Activated CD4-positive, CD25-positive, alpha-beta regulatory T cell treated with anti-CD3 and anti-CD28 coated beads, Interleukin-2, amount 50 U/mL, for 24 hours (primary cell): ENCODE data around the gene NT5DC1.

Experiments used
- ATAC-seq, 2 donors: fragments of 150-1000 bp; cut with Tn5 transposase; one replicate each; pipeline ENCODE4 v1.10.0; 2021; ENCODE audit warnings: mild to moderate bottlenecking in 1 of 2, moderate library complexity in 1 of 2

NT5DC1 gene

DNA sequence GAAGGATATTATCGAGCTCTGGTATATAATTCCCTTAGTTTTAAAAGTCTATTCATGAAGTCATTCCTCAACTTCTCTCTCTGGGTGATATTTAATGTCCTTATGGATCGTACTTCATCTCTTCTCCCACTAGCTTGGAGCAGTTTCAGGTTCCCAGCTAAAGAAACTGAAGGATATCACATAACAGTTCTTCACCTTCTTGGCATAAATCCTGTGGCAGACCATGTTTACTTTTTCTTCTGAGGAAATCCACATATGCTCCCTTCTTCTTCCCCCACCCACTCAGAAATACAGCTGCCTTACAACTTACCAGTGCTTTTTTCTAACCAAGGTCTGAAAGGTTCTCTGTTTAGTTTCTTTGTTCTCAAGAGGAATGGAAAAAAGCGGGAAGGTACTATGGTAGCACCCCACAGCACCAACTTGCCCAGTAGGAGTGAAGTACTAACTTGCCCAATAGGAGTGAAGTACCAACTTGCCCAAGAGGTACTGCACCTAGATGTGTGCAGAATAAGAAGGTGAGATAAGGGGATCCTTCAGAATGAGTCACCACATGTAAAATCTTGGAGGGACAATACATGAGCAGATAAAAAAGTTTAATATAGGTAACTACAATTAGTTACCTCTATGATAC lies 100.1 kb downstream of the NT5DC1 start:
- ATAC-seq, result no peak

DNA sequence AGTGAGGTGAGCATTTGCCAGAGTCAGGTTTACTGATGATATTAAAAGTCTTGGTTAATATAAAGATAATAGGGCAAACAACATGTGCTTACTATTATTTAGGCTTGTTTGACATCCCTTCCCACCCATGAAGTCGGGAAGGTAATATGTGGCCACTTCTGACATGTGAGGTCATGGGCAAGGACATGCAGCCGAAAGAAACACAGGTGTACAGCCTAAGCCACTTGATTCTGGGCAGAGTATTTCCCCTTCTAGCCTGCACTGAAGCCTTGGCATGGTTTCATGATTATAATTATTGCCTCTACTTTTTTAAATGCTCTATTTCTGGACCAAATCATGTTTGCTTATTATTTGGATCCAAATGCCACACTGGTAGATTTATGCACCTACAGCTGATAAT lies 100.9 kb downstream of the NT5DC1 start:
- ATAC-seq, result no peak

DNA sequence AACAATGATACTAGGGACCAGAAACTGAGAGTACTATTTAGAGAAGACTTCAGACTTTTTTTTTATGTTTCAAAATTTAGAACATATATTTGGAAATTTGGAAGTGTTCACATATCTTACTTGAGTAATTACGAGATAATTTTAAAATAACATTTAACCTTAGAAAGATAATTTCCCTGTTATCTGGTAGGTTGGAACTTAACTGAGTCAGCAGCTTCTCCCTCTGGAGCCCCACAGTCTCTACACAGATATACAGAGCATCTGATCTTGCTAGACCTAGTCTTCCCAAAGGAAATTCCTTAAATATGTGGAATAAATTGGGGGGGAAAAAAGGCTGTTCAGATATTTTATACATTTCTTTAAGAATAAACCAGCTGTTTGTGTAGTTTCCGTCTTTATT lies 104.6 kb downstream of the NT5DC1 start:
- no peak for ATAC-seq

DNA sequence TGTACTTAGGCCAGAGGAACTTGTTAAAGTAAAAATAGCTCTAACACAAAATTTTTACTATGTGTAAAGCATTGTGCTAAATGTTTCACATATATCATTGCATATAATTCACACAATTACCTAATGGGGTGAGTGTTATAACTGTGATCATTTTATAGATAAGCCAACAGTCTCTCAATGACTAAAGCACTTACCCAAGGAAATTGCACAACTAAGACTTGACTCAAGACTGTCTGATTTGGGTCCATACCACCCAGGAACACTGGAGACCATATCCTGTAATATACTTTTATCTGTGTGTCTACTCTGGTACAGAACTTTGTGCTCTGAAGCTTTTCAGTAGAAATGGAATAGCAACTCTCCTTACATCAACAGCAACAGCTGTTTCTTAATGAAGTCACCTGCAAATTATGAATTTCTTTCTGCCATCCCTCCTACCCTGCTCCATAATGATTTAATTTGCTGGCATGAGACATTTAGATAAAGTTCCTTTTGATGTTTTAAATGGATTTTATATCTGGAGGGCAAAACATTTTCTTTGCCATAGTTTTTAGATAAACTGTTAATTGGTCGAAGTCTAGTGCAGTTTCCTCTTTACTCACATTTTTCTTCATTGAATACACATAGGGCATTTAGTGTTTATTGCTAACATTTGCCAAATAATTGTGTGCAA lies 105.7 kb downstream of the NT5DC1 start:
- ATAC-seq, result no peak

DNA sequence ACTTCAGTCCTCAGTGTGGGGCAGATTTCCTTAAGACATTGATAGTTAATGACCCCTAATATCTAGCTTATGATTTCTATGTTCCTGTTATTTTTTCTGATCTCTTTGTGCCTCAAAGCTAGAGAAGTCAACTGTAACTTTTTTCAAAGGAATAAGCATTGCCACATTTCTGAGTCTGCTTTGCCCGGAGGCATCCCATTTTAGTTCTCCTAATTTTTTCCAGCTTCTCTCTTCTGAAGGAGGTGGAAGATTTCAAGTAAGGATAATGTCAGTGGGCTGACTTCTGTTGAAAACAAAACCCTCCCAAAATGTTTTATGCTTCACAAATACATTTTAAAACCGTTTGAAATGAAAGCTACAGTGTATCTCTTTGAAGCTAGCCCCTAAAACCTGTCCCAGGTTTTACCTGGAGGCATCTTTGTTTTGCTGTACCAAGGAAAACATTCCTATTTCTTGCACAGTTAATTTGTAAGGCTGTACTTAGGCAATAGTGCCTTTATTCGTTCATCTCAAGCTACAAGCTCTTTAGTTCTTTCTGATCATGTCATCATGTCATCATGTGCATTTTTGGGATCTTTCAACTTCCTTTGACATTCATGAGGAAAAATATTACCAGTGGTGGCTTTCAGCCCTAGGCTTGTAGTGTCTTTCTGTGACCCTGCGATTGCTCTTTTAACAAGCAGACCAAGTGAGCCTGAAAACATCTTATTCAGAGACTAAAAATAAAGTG lies 107.6 kb downstream of the NT5DC1 start:
- no peak for ATAC-seq

DNA sequence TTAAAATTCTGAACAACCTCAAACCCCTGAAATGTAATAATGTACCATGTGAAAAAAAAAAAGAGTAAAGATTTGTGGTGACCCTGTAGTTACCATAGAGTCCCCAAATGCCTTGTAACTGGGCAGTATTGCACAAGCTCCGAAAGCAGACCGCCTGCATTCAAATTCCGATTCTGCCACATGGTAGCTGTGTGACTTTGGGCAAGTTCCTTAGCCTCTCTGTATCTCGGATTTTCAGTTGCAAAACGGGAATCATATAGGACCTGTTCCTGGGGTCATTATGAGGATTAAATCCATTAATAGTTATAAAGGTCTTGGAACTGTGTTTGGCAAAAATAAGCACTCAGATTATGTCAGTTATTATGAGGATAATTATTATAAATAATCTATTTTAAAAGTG lies 109.7 kb downstream of the NT5DC1 start:
- no peak for ATAC-seq

DNA sequence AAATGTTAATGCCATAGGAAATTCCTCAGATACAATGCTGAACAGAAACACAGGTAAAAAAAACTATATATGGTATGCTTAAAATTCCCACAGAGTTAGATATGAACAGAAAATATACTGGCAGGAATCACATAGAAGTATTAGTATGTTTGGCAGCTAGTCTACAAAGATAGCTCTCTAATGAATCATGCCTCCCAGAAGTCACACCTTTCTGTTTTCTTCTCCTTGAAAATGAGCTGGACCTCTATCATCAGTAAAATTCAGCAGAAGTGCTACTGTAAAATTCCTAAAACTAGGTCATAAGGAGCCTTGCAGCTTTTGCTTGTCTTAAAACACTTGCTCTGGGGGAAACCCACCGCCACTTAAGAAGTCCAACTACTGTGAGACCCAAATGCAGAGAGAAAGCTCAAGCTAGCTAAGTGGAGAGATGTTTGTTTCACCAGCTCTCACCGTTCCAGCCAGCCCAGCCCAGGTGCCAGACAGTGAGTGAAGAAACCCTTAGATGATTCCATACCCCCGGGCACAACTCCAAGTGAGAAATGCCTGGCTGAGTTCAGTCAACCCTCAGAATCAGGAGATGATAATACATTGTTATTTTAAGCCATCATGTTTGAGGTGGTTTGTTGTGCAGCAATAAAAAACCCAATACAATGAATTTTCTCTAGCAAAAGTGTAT lies 110.2 kb downstream of the NT5DC1 start:
- ATAC-seq, result no peak

DNA sequence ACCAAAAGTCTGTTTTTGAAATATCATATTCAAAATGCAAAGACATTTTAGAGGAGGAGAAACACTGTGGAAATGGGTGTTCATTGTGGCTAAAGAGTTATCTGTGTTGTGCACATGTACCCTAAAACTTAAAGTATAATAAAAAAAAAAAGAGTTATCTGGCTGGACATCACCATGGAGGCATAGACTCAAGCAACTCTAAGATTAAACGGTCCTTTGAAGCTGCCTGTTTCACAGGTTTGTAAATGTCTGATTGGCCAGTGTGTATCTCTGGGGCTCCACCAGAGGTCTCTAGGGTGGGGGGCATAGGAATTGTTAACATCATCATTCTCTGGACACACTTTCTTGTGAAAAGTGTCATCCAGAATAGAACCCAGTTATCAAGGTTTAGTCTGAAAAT lies 114.0 kb downstream of the NT5DC1 start:
- no peak for ATAC-seq

DNA sequence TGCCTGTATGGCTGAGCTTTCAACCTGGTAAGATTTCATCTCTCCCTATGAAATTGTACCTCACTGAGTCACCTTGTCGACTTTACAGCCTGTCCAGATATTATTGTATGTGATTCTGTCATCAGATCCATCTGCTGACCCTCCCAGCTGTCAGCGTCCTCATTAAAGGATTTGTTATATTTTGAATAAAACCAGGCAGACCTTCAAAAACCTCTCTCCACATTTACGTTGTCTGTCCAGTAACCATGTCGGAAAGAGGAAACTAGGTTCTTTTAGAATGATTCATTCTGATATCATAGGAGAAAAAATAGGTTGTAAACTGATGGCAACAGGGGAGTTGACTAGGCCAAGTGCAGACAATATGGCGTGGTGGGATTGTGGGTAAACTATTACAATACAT lies 114.8 kb downstream of the NT5DC1 start:
- no peak for ATAC-seq

DNA sequence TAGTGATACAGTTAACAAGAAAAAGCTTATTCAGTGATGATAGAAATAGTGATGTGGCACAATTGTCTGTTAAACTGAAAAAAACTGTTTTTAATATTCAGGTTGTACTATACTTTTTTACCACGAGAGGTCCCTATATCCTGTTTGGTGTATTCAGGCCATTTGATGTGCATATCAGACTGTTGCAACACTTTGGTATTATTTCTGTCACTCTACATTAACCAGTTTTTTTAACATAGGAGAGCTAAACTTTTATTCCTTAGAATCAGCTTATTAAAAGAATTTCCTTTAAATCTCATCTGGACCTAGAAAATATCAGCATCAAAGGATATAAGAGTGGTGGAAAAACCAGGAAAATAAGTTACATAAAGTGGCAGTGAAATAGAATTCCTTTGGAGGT lies 116.4 kb downstream of the NT5DC1 start:
- no peak for ATAC-seq

DNA sequence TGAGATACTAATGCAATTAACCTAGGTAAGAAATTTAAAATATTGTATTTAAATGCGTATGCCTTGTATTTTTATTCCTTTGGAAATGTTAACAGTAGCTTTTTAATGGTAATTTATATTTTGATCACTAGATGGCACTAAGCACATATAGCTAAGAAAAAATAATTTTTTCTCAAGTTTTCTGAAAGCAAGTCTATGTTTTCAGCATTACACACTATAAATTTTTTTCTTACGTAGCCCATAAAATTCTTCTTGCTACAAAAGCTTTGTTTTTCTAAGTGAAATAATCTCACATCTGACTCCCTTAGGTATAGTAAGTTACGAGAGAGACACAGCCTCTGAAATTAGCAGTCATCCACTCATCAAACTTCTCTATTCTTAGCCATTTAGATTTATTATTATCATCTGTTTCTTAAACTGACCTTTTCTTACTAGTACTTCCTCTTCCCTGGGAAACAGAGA lies 117.5 kb downstream of the NT5DC1 start:
- no peak for ATAC-seq

DNA sequence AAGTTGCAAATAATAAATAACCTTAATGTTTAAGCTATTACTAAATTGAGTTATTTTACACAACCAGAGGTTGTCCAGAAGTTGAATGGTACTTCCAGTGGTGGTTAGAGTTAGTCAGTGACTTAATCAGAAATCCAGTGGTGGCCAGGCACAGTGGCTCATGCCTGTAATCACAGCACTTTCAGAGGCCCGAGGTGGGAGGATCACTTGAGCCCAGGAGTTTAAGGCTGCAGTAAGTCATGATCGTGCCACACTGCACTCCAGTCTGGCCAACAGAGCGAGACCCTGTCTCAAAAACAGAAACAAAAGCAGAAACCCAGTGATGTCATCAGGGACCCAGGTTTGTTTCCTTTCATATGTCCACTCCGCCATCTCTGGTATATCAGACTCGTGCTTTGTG lies 118.2 kb downstream of the NT5DC1 start:
- no peak for ATAC-seq

DNA sequence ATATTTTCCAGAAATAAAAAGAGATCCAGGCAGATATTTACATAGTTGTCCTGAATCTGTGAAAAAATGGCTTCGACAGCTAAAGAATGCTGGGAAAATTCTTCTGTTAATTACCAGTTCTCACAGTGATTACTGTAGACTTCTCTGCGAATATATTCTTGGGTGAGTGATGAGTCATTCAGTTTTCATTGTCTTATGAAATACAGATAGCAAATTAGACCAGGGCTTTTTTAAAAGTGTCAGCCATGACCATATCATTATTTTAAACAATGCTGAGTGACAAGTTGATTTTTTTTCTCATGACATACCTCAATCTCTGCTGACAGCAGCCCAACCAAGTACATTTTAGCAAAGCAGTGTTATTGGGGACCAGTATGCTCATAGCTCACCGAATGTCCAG lies 120.4 kb downstream of the NT5DC1 start:
- no peak for ATAC-seq

DNA sequence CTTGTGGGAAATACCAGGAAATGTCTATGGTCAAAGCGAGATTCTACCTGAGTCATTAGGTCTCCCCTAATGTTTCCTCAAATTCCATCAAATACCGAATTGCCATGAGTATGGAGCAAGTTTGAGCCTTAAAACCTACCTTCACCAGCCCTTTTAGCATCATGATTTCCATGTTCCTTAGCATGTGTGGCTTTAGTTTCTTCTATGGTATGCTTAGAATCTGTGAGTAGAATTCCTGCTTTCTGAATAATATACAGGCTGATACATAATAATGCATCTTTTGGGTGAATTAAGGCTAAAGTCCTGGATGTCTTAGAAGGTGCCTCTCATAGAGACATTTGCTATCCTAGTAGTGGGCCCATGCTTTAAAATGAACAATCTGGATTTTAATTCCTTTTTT lies 121.3 kb downstream of the NT5DC1 start:
- ATAC-seq, result no peak

DNA sequence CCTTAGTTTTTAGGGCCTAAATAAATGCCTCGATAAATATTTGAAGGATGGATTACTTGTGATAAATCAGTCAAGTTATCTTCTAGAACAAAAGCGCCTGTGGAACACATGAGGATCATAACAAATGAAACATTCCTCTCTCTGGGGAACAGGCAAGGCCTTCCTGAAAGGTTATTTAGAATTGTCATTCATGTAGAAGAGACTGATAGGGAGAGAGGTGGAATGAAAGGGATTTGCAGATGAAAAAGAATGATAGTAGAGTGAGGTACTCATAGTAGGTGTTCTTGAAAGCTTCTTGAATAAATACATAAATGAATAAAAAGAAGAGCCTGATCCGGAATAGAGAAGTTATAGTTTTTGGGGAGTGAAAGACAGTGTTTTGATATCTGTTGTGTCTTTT lies 122.7 kb downstream of the NT5DC1 start:
- ATAC-seq, result no peak

DNA sequence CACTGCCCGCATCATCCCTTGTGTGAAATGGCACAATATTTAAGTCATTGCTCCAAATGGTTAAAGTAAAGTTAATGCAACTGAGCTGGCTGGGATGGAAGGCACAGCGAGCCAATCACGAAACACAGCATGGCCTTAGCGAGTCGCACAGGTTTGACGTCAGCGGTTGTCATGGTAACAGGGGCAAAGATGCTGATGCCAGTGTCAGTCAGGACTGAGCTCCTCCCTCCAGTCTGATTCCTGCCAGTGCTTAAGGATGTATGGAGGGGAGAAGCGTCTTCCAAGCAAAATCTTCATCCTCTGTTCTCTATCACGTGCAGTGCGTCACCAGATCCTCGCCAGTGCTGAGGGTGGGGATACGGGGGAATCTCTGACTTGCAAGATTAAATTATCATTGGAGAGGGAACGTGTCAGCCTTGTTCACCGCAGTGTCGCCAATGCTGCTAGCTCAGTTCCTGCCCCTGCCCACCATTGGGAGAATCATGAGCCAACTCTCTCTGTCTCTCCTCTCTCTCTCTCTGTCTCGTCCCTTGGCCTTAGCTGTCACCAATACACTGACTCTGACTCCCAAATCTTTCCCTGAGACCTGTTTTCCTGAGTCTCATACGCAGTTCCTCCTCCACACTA lies 128.7 kb downstream of the NT5DC1 start:
- no peak for ATAC-seq

DNA sequence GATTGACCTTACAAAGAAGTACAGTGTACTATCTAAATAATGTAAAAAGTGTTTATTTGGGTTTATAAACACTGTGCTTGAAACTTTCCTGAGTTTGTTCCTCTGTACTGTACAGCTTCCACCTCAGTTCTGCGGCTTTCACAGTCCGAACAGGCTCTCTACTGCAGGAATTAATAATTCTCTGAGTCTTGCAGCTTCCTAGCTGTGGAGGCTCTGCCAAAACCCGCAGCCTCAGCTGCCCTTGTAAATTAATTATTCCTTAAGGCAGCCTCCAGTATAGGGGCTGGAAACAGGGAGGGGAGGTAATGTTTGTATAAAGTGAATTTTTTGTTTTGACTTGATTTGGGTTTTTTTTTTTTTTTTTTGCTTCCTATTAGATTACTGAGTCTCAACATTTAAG lies 134.0 kb downstream of the NT5DC1 start:
- no peak for ATAC-seq

DNA sequence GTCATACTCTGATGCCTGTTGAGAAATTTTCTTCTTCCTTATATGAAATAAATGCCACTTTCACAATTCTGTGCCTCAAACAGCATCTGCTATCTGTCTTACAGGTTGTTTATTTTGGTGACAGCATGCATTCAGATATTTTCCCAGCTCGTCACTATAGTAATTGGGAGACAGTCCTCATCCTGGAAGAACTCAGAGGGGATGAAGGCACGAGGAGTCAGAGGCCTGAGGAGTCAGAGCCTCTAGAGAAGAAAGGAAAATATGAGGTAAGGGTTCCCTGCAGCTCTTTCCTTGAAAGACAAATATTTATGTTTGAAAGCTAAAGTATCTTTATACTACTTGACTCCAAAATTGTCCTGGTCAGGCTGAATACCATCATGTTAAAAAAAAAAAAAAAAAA lies 137.4 kb downstream of the NT5DC1 start:
- no peak for ATAC-seq

DNA sequence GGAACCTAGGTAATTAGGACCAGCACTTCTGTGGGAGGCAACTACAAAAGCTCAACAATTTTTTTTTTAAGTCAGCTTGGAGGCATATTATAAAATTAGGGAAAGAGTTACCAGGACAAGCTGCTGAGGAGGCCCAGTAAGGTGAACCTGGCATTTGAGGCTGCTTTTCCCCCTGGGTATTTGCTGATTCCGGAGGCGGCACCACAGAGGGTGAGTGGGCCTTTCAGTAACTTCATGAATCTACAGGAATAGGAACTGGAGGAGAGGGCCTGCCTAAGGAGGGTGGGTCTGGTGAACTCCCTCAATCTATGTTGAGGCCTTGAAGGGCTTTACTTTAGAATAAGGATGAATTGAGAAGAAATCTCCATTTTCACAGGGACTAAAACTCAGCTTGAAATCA lies 138.6 kb downstream of the NT5DC1 start:
- ATAC-seq, result no peak

DNA sequence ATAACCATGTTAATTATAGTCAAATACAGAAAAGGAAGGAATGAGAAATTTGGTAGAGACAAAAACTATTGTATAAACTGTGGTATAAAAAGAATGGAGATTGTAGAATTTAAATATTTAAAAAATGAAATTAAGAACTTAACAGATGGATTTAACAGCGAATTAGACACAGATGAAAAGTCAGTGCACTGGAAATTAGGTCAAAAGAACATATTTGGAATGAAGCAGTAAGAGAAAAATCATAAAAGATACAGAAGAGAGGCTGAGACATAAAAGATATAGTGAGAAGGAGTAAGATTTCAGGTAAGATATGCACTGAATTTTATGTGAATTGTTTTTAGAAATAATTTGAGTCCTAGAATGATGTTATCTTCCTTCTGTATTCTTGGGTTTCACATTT lies 139.2 kb downstream of the NT5DC1 start:
- ATAC-seq, result no peak

DNA sequence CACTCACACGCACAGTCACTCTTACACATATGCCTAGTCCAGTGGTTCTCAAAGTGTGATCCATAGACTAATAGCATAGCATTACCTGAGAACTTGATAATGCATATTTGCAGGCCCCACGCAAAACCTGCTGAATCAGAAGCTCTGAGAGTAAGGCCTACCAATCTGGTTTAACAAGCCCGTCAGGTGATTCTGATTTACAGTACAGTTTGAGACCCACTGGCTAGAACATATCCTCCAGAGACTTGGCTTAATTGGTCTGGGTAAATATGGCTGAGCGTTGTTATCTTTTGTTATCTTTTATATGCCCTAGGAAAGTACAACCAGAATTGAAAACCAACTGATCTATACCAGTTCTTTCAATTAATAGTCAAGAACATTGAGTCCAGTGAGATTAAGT lies 143.6 kb downstream of the NT5DC1 start:
- no peak for ATAC-seq

DNA sequence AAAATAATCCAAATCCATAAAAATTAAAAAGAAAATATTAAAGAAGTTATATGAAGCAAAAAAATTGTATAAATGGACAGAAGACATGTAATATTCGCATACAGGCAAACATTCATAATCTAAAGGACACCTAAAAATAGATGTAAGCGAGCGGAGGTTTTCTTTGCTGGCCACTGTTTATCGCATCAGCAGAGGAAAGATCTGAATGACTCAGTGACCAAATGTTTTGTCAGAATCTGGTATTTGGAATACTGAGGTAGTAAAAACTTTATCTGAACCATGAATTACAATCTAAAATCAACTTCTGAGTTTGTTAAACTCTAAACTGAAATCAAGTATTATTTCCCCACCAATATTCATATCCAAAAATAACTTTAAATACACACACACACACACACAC lies 145.4 kb downstream of the NT5DC1 start:
- ATAC-seq, result no peak

DNA sequence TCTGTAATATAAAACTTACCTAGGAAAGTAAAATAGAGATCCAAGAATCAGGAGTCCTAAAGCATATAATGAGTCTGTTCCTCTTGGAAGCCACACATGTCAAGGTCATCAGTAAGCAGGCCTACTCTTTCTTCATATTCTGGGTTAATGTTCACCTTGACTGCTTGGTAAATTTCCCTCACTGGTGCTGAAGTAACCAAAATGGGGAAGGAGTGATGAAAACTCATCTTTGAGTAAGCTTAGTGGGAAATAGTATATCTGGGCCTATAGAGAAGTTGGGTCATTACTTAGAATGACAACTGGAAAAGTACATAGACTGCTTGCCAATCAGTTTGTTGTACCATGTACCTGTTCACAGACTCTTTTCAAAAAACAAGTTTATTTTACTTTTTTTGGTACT lies 146.6 kb downstream of the NT5DC1 start:
- no peak for ATAC-seq
